Spleen (tissue), 11 donors: ENCODE results near the gene ABCD2. TPM values are rescaled to one million over a fixed set of nuclear protein-coding genes. Genes with fewer than 3 reads are reported as not detected.
"Not testable (repeated sequence)": the region's sequence is repeated elsewhere in the genome, so short reads cannot be mapped to it uniquely, and the experiment has no call there.

Source experiments
- DNase-seq: peaks from one replicate; pipeline ENCODE4 v3.0.0-alpha.2; 2020
- H3K27ac ChIP-seq, 8 donors: fragments of 200-600 bp; sonication (generic) in 7 of 8; 1 replicate in 4 of 8; 2 replicates in 4 of 8; pipeline versions ENCODE4 v1.5.0 to v1.8.0; 2016 to 2021; ENCODE audit warnings: inconsistent platforms in 4 of 8, mild to moderate bottlenecking in 4 of 8, moderate library complexity in 1 of 8
- H3K27me3 ChIP-seq, 7 donors: fragments of 200-600 bp; sonication (generic) in 6 of 7; replicated peaks in 1 of 7; 1 replicate in 4 of 7; 2 replicates in 3 of 7; pipeline versions ENCODE4 v1.5.0 to v1.8.0; 2016 to 2021; ENCODE audit warnings: inconsistent platforms in 3 of 7, mild to moderate bottlenecking in 1 of 7
- H3K36me3 ChIP-seq, 6 donors: fragments of 200-600 bp; sonication (generic) in 5 of 6; 1 replicate in 4 of 6; 2 replicates in 2 of 6; pipeline versions ENCODE4 v1.5.0 to v1.8.0; 2016 to 2021; ENCODE audit warnings: inconsistent platforms in 2 of 6
- H3K4me1 ChIP-seq, 6 donors: fragments of 200-600 bp; sonication (generic) in 5 of 6; 1 replicate in 3 of 6; 2 replicates in 3 of 6; pipeline versions ENCODE4 v1.5.0 to v1.8.0; 2016 to 2021; ENCODE audit warnings: inconsistent platforms in 3 of 6
- H3K4me3 ChIP-seq, 8 donors: fragments of 200-600 bp; sonication (generic) in 7 of 8; 1 replicate in 4 of 8; 2 replicates in 4 of 8; pipeline versions ENCODE4 v1.5.0 to v1.8.0; 2016 to 2021; ENCODE audit warnings: inconsistent platforms in 4 of 8, mild to moderate bottlenecking in 4 of 8, moderate library complexity in 2 of 8
- H3K9me3 ChIP-seq, 8 donors: fragments of 200-600 bp; sonication (generic) in 7 of 8; 1 replicate in 4 of 8; 2 replicates in 4 of 8; pipeline versions ENCODE4 v1.5.0 to v1.8.0; 2016 to 2021; ENCODE audit warnings: inconsistent platforms in 4 of 8
- POLR2A ChIP-seq, 3 donors: fragments of 450-650 bp; IDR thresholded peaks; one replicate each; pipeline ENCODE4 v1.5.1; 2017; ENCODE audit warnings: antibody characterized with exemption in 3 of 3, mild to moderate bottlenecking in 1 of 3
- POLR2AphosphoS5 ChIP-seq, 3 donors: sonication (generic); formaldehyde crosslinking; IDR thresholded peaks; one replicate each; pipeline ENCODE4 v1.5.1; 2017; ENCODE audit warnings: antibody characterized with exemption in 3 of 3
- WGBS, 5 donors: extraction: QIAGEN DNeasy Blood & Tissue Kit in 3 of 5; methylation state at CpG; one replicate each; pipeline versions ENCODE4 v1.1.5 to v1.1.7; 2013 to 2018; 5-methylcytosine and 5-hydroxymethylcytosine counted together
- intact Hi-C: fragments of 100-400 bp; cut with DNase I; formaldehyde crosslinking; loops from one replicate; pipeline ENCODE4 v1.15.0; 2023; ENCODE audit warnings: low total_unique reads
- polyA plus RNA-seq, 3 donors: library from polyadenylated mRNA; stranded (reverse); fragments of 200-250 nt; gene quantifications; one replicate each; pipeline ENCODE4 v1.2.1, GENCODE V29; 2013
- total RNA-seq, 7 donors: library from RNA; depleted of rRNA in 3 of 7; stranded (reverse); fragments of >200 nt in 3 of 7; fragmentation: NEBNext Ultra II Directional in 4 of 7; extraction: Animal tissue kit (Norgen Biotek cat#: 25700) in 4 of 7; gene quantifications; one replicate each; pipeline versions ENCODE4 v1.1.0 to v1.2.1, GENCODE V29; 2016 to 2021
- TF ChIP-seq, protein P1 (sequence below), 11 experiments: fragments of 200-600 bp in 7 of 11; fragments of 450-650 bp in 4 of 11; sonication (generic) in 4 of 11; IDR thresholded peaks in 8 of 11; conservative IDR thresholded peaks in 3 of 11; 1 replicate in 7 of 11; 2 replicates in 4 of 11; pipeline versions ENCODE4 v1.4.0 to v1.8.0; 2016 to 2021; ENCODE audit warnings: antibody characterized with exemption in 11 of 11, inconsistent platforms in 4 of 11, mild to moderate bottlenecking in 1 of 11
- donor health status: healthy with polysubstance abuse.
- donor health status: DM: no; HTN: no; CAD: no; lungs with moderate emphysema.
- donor health status: DM: no; HTN: no; CAD: no.
- donor health status: Bipolar disorder and iron deficiency.
- donor health status: healthy.
- donor health status: DM: no; HTN: no; CAD: no.
- donor health status: DM: yes; HTN: yes; CAD: no.

Gene ABCD2
- total and polyA plus RNA-seq, 10 donors, result 0.38 to 3.4 (median 2.0) TPM

DNA sequence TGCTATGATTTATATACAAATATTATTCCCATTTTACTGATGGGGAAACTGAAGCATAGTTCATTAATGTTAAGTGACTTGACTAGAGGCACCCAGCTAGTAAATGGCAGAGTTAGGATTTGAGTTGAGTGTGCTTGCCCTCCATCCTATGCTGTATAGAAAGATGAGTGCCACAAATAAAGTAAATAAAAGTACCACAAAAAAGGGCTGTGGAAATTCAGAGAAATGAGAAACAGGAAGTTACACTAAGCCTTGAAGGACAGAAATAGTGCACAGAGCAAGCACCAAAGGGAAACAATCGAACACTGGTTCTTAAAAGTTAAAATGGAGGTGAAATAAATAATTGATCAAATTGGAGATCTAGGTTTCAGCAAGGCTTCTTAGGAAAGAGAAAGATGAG, 9.2 kb upstream of the ABCD2 start:
- Histone ChIP-seq H3K4me3 (no peak overlapping the region), H3K27me3 (no peaks in the 10 kb centered on the region), H3K4me1 (peaks cover 0 to 15% (median 0%) of the 10 kb centered on the region in 6 donors), H3K27ac (peak overlapping the region in 5 of 8 donors; percentile 26 to 64 (median 50)), H3K36me3 (no peaks in the 10 kb centered on the region), H3K9me3 (no peaks in the 10 kb centered on the region)
- no peak for DNase-seq
- 9 to 25% (median 12%) methylated on average over 1 of the region's 1 CpG for whole genome bisulfite sequencing, 5 donors
- TF ChIP-seq POLR2AphosphoS5 (IDR thresholded peaks at IDR 0.05) (no peak), POLR2A (IDR thresholded peaks at IDR 0.05) (no peak)
- TF ChIP-seq, protein P1, sequence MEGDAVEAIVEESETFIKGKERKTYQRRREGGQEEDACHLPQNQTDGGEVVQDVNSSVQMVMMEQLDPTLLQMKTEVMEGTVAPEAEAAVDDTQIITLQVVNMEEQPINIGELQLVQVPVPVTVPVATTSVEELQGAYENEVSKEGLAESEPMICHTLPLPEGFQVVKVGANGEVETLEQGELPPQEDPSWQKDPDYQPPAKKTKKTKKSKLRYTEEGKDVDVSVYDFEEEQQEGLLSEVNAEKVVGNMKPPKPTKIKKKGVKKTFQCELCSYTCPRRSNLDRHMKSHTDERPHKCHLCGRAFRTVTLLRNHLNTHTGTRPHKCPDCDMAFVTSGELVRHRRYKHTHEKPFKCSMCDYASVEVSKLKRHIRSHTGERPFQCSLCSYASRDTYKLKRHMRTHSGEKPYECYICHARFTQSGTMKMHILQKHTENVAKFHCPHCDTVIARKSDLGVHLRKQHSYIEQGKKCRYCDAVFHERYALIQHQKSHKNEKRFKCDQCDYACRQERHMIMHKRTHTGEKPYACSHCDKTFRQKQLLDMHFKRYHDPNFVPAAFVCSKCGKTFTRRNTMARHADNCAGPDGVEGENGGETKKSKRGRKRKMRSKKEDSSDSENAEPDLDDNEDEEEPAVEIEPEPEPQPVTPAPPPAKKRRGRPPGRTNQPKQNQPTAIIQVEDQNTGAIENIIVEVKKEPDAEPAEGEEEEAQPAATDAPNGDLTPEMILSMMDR (IDR thresholded peaks at IDR 0.05 in 8 of 11, conservative IDR thresholded peaks at IDR 0.05 in 3 of 11), result no peak
- intact Hi-C loops, result no loop called here

DNA sequence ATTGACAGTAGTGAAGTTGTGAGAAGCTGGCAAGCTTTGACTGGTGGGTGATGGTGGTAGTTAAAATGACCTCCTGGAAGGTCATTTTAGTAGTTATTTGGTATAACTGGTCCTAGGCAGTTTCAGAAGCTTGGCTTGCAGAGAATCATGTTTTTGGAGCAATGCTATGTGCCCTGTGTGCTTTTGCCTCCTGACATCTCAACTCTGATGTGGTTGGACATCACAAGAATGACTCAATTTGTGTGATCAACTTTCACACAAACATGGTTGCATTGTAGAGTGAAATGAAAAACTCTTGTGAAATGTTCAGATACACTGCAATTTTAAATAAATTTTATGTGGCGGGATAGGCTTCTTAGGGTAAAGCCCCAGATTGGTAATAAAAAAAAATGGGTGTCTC, 8.3 kb upstream of the ABCD2 start:
- WGBS, 5 donors, result 84 to 94% (median 90%) methylated on average over 1 of the region's 1 CpG

DNA sequence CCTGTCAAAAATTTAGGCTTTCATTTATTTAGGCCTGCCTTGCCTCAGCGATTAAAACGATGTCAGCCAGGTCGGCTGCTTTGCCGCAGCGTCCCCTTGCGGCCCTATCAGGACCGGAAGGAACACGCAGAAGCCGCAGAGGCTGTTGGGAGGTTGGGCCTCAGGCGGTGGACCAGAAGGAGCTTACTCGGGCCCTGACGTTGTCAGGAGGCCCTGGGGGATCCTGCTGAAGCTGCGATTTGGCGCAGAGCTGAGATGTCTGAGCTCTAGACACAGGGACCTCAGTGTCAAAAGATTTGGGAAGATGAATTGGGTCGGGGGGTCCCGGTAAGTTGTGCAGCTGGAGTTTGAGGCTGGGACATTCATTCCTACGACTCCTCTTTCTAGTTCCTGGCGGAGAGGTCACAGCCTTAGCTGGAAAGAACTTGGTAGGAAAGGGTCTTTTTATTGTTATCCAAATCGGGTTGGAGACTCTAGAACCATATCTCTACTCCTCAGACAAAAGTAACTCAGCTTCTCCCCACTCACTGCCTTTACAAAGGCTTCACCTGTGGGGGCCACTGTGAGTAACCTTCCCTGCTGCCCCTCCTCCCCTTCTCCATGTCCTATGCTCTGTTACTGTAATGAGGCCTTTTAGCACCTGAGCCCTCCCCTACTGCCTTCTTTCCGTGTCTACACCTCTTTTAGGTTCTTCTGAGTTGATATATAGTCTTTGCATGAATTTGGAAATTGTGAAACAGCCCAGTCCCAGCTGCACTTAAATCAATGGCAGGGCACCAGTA, 6.6 kb upstream of the ABCD2 start:
- H3K36me3 ChIP-seq, result no peaks in the 10 kb centered on the region
- H3K9me3 ChIP-seq, result no peaks in the 10 kb centered on the region
- no peak overlapping the region for H3K27ac ChIP-seq
- H3K4me1 ChIP-seq, result peaks cover 0 to 19% (median under 1%) of the 10 kb centered on the region in 6 donors
- intact Hi-C loops, result no loop called here
- TF ChIP-seq POLR2AphosphoS5 (IDR thresholded peaks at IDR 0.05) (no peak), POLR2A (IDR thresholded peaks at IDR 0.05) (no peak)
- no peak overlapping the region for H3K4me3 ChIP-seq
- no peaks in the 10 kb centered on the region for H3K27me3 ChIP-seq
- 90 to 95% (median 92%) methylated on average over 20 of the region's 20 CpGs for WGBS, 5 donors
- DNase-seq, result peak; percentile 63

More for the DNA sequence above, 8.3 kb upstream of the ABCD2 start:
- Histone ChIP-seq H3K9me3 (no peaks in the 10 kb centered on the region), H3K4me3 (no peak overlapping the region), H3K36me3 (no peaks in the 10 kb centered on the region), H3K4me1 (peaks cover 0 to 15% (median 0%) of the 10 kb centered on the region in 6 donors), H3K27me3 (no peaks in the 10 kb centered on the region), H3K27ac (peak overlapping the region in 2 of 8 donors; percentile 54 to 64)
- no peak for DNase-seq
- intact Hi-C loops, result no loop called here
- TF ChIP-seq POLR2AphosphoS5 (IDR thresholded peaks at IDR 0.05), result no peak
- TF ChIP-seq, protein P1 (IDR thresholded peaks at IDR 0.05 in 8 of 11, conservative IDR thresholded peaks at IDR 0.05 in 3 of 11), result no peak
- no peak for TF ChIP-seq POLR2A (IDR thresholded peaks at IDR 0.05)

DNA sequence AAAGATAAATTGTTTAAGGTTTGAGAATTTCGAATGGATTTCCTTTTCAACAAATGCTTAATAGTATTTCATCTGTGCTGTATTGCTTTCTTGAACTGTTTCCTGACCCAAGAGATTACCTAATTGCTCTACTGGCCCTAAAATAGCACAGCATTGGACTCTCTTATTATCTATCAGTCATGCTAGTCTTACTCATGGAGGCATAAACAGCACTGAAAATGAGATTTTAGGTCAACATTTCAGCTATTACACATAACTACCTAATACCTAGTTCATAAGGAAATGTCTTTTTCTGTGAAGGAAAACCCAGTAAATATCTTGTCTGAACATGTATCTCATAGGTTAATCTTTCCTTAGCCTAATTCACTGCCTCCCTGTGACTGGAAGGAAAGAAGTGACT, 4.3 kb upstream of the ABCD2 start:
- 74 to 85% (median 82%) methylated on average over 1 of the region's 1 CpG for WGBS, 5 donors
- intact Hi-C loops, result no loop called here
- no peak for DNase-seq

DNA sequence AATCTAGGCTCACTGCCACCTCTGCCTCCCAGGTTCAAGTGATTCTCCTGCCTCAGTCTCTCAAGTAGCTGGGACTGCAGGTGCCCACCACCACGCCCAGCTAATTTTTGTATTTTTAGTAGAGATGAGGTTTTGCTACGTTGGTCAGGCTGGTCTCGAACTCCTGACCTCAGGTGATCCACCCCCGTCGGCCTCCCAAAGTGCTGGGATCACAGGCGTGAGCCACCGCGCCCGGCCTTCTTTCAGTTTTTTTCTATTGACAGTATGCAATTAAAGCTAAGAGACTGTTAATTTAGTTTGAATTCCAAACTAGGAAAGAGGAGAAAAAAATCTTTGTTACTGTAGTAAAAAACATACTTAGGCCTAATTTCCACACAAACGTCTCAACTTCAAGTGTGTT, 3.6 kb upstream of the ABCD2 start:
- peak overlapping the region in 6 of 8 donors; percentile 21 to 90 (median 86) for H3K27ac ChIP-seq
- WGBS, 5 donors, result 94 to 98% (median 94%) methylated on average over 10 of the region's 10 CpGs
- H3K9me3 ChIP-seq, intact Hi-C loops, H3K4me3 ChIP-seq, H3K36me3 ChIP-seq, H3K27me3 ChIP-seq: not testable (repeated sequence)
- peak; percentile 47 for DNase-seq
- peaks cover 0 to 30% (median 20%) of the 10 kb centered on the region in 6 donors for H3K4me1 ChIP-seq

More for the DNA sequence above, 4.3 kb upstream of the ABCD2 start:
- no peaks in the 10 kb centered on the region for H3K9me3 ChIP-seq
- no peaks in the 10 kb centered on the region for H3K27me3 ChIP-seq
- no peaks in the 10 kb centered on the region for H3K36me3 ChIP-seq
- peaks cover 0 to 27% (median 16%) of the 10 kb centered on the region in 6 donors for H3K4me1 ChIP-seq
- H3K4me3 ChIP-seq, result no peak overlapping the region
- peak overlapping the region in 2 of 8 donors; percentile 7 to 50 for H3K27ac ChIP-seq
- TF ChIP-seq, protein P1 (IDR thresholded peaks at IDR 0.05 in 8 of 11, conservative IDR thresholded peaks at IDR 0.05 in 3 of 11), result no peak
- no peak for TF ChIP-seq POLR2AphosphoS5 (IDR thresholded peaks at IDR 0.05)
- TF ChIP-seq POLR2A (IDR thresholded peaks at IDR 0.05), result no peak
